RWPE2 (cell line): ENCODE results near the gene SMG9.

Experiments
- ATAC-seq: fragments of 200-7000 bp; cut with Tn5 transposase; 3 replicates; pipeline ENCODE4 v1.9.1; 2021; ENCODE audit warnings: low read depth
- DNase-seq: peaks from one replicate; pipeline ENCODE4 v3.0.0-alpha.2; 2020; ENCODE audit warnings: low spot score
- H3K27ac ChIP-seq: fragments of 450-650 bp; 2 replicates; pipeline ENCODE4 v1.5.1; 2017; ENCODE audit warnings: mild to moderate bottlenecking; ENCODE audit not compliant: poor library complexity, severe bottlenecking
- H3K27me3 ChIP-seq: fragments of 250-450 bp; sonication (Bioruptor Pico); 2 replicates; pipeline ENCODE4 v1.5.1; 2021; ENCODE audit warnings: mild to moderate bottlenecking, moderate library complexity; ENCODE audit not compliant: insufficient read depth, poor library complexity, severe bottlenecking
- H3K36me3 ChIP-seq: fragments of 250-450 bp; sonication (Bioruptor Pico); 2 replicates; pipeline ENCODE4 v1.5.1; 2020; ENCODE audit warnings: low read depth, mild to moderate bottlenecking, moderate library complexity
- H3K4me1 ChIP-seq: fragments of 250-450 bp; sonication (Bioruptor Pico); 2 replicates; pipeline ENCODE4 v1.5.1; 2021; ENCODE audit warnings: mild to moderate bottlenecking, moderate library complexity; ENCODE audit not compliant: insufficient read depth, poor library complexity, severe bottlenecking
- H3K4me3 ChIP-seq: fragments of 250-450 bp; sonication (Bioruptor Pico); 2 replicates; pipeline ENCODE4 v1.5.1; 2021; ENCODE audit warnings: mild to moderate bottlenecking, moderate library complexity; ENCODE audit not compliant: severe bottlenecking
- H3K9me3 ChIP-seq: fragments of 250-450 bp; sonication (Bioruptor Pico); 2 replicates; pipeline ENCODE4 v1.5.1; 2021; ENCODE audit warnings: mild to moderate bottlenecking, moderate library complexity; ENCODE audit not compliant: severe bottlenecking
- CTCF ChIP-seq: fragments of 450-650 bp; IDR thresholded peaks from one replicate; pipeline ENCODE4 v1.5.1; 2017; ENCODE audit warnings: mild to moderate bottlenecking, moderate library complexity; ENCODE audit not compliant: poor library complexity, severe bottlenecking

The SMG9 gene

GRCh38 chr19:43720936-43721335 is 33.8 kb downstream of the SMG9 start:
- no peaks in the 10 kb centered on the region for H3K4me1 ChIP-seq
- H3K27ac ChIP-seq, result no peak overlapping the region
- H3K27me3 ChIP-seq, result no peaks in the 10 kb centered on the region
- H3K4me3 ChIP-seq, result no peak overlapping the region
- H3K36me3 ChIP-seq, result no peaks in the 10 kb centered on the region
- H3K9me3 ChIP-seq, result no peaks in the 10 kb centered on the region
- TF ChIP-seq CTCF, result no peak
- no peak for DNase-seq
- ATAC-seq, result no peak

GRCh38 chr19:43719918-43720317 is 34.8 kb downstream of the SMG9 start:
- Histone ChIP-seq H3K4me1 (no peaks in the 10 kb centered on the region), H3K27ac (no peak overlapping the region), H3K27me3 (no peaks in the 10 kb centered on the region), H3K9me3 (no peaks in the 10 kb centered on the region), H3K36me3 (no peaks in the 10 kb centered on the region), H3K4me3 (no peak overlapping the region)
- no peak for DNase-seq
- ATAC-seq, result no peak
- no peak for TF ChIP-seq CTCF

- Histone ChIP-seq H3K9me3 (no peaks in the 10 kb centered on the region), H3K36me3 (no peaks in the 10 kb centered on the region), H3K27ac (no peak overlapping the region), H3K4me1 (no peaks in the 10 kb centered on the region), H3K4me3 (no peak overlapping the region), H3K27me3 (no peaks in the 10 kb centered on the region)
- no peak for TF ChIP-seq CTCF
- ATAC-seq, result no peak
- no peak for DNase-seq
These were observed 35.3 kb downstream of the SMG9 start for GRCh38 chr19:43719378-43719868.

- Histone ChIP-seq H3K36me3 (no peaks in the 10 kb centered on the region), H3K27ac (no peak overlapping the region), H3K4me3 (no peak overlapping the region), H3K27me3 (no peaks in the 10 kb centered on the region), H3K9me3 (no peaks in the 10 kb centered on the region), H3K4me1 (no peaks in the 10 kb centered on the region)
- no peak for DNase-seq
- no peak for TF ChIP-seq CTCF
- no peak for ATAC-seq
These were observed 36.0 kb downstream of the SMG9 start for GRCh38 chr19:43718627-43719377.

GRCh38 chr19:43715776-43716175 is 39.0 kb downstream of the SMG9 start, which contains the start of gene IRGC:
Gene IRGC (plus strand): TSS chr19:43716076. CDS start chr19:43718559, 2,483 bp downstream.
- no peak for TF ChIP-seq CTCF
- no peaks in the 10 kb centered on the region for H3K27me3 ChIP-seq
- no peak within 1 kb of the TSS for H3K4me3 ChIP-seq
- H3K36me3 ChIP-seq, result no peaks in the 10 kb centered on the region
- DNase-seq (no peak), ATAC-seq (no peak)
- H3K4me1 ChIP-seq, result no peaks in the 10 kb centered on the region
- H3K9me3 ChIP-seq, result no peaks in the 10 kb centered on the region
- no peak within 1 kb of the TSS for H3K27ac ChIP-seq
